Measurements from ENCODE around the gene ZNF311. TPM values are rescaled to one million over a fixed set of nuclear protein-coding genes. Genes with fewer than 3 reads are reported as not detected.
"Not testable (repeated sequence)": the region's sequence is repeated elsewhere in the genome, so short reads cannot be mapped to it uniquely, and the experiment has no call there.

ZNF311 gene
- total RNA-seq, 1 experiment from 2014 or later: 0.57 TPM

GRCh38 chr6:28957795-28958314 is 47.3 kb downstream of the ZNF311 start:
- Mint-ChIP-seq H3K4me1 (peaks cover 18 to 19% of the 10 kb centered on the region in 2 experiments), H3K9me3 (peaks cover 12 to 24% of the 10 kb centered on the region in 2 experiments; a peak in 4 of 5 replicates)
- not testable (repeated sequence) for H2AK5ac ChIP-seq (ENCODE audit: insufficient read length, low read length); H3K27me3 ChIP-seq (ENCODE audit: insufficient read depth, low read length); H3K36me3 Mint-ChIP-seq (ENCODE audit: insufficient read depth in 1 of 3, low read depth in 3 of 3); H3T11ph ChIP-seq (ENCODE audit: low read length); H4K8ac ChIP-seq (replicated peaks; ENCODE audit: insufficient read length, low read depth, low read length); H3K4me1 ChIP-seq (ENCODE audit: insufficient read depth, low read length); H2BK120ac ChIP-seq (ENCODE audit: low read depth, low read length, poor library complexity, severe bottlenecking); H3K27ac ChIP-seq (ENCODE audit: insufficient read length, low read depth, low read length); H3K9me3 ChIP-seq (ENCODE audit: control insufficient read depth, low read depth, low read length); H3K23me2 ChIP-seq (ENCODE audit: insufficient read length, low read depth, low read length, poor library complexity, severe bottlenecking); H4K5ac ChIP-seq (ENCODE audit: insufficient read length, low read depth, low read length); H2BK5ac ChIP-seq (ENCODE audit: insufficient read length, low read length); H3K9ac ChIP-seq (ENCODE audit: extremely low read depth, insufficient read length, low read length); H3K4me3 Mint-ChIP-seq; H3K27ac Mint-ChIP-seq; H3K23ac ChIP-seq (ENCODE audit: insufficient read length, low read depth, low read length); H2BK15ac ChIP-seq (ENCODE audit: low read depth, low read length); H3K27me3 Mint-ChIP-seq (ENCODE audit: low read depth); H3K79me1 ChIP-seq (ENCODE audit: insufficient read depth, low read depth, low read length, poor library complexity, severe bottlenecking); H3K56ac ChIP-seq (ENCODE audit: insufficient read length, low read depth, low read length); H3K18ac ChIP-seq (ENCODE audit: insufficient read length, low read depth, low read length); DNase-seq; H2BK12ac ChIP-seq (ENCODE audit: insufficient read length, low read depth, low read length); H3K79me2 ChIP-seq (ENCODE audit: insufficient read depth, low read length); H3K14ac ChIP-seq (ENCODE audit: insufficient read depth, low read length); H3K4me2 ChIP-seq (ENCODE audit: insufficient read depth, insufficient read length, low read length); H4K91ac ChIP-seq (ENCODE audit: insufficient read length, low read depth, low read length); H3K4ac ChIP-seq (ENCODE audit: low read depth, low read length); H2BK20ac ChIP-seq (ENCODE audit: low read depth, low read length, poor library complexity, severe bottlenecking); H4K20me1 ChIP-seq (ENCODE audit: control insufficient read depth, insufficient read depth, insufficient read length); H2AFZ ChIP-seq (ENCODE audit: low read length)
- no CpG with 5 or more reads among the region's 24 CpGs for WGBS (ENCODE audit: extremely low coverage, insufficient read length, low lambda C conversion rate)

All from H9 (cell line).